NT2/D1 (cell line): ENCODE results near the gene FOXO3.

ENCODE experiments used
- SUZ12 ChIP-seq: IDR thresholded peaks from 2 replicates; pipeline ENCODE4 v1.6.1; 2011; ENCODE audit not compliant: insufficient read length, insufficient read depth; ENCODE audit errors: extremely low read depth
- YY1 ChIP-seq: IDR thresholded peaks from 2 replicates; pipeline ENCODE4 v1.6.1; 2011; ENCODE audit not compliant: insufficient read length, insufficient read depth
- ZNF274 ChIP-seq: IDR thresholded peaks from 2 replicates; pipeline ENCODE4 v1.6.1; 2011; ENCODE audit warnings: mild to moderate bottlenecking, low read depth, low read length

DNA sequence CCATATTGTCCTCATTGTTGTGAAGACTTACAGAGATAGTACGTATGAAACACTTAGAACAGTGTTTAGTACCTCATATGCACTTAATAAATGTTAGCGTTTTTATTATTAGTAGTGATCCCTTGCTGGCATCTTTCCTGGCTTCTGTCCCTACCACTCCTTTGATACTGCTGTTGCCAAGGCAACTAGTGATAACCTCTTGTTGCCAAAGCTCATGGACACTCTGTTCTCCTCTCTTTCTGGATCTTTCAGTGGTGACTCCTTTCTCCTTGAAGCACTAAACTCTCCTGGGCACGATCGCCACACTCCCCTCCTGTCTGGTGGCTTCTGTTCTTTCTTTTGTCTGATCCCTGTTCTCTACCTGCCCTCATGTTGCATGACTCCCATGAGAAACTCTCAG is 83.5 kb downstream of the FOXO3 start:
- TF ChIP-seq ZNF274: no peak
- no peak for TF ChIP-seq SUZ12
- TF ChIP-seq YY1: no peak
